Measurements from ENCODE around the gene FLOT1.

Gene FLOT1, protein sequence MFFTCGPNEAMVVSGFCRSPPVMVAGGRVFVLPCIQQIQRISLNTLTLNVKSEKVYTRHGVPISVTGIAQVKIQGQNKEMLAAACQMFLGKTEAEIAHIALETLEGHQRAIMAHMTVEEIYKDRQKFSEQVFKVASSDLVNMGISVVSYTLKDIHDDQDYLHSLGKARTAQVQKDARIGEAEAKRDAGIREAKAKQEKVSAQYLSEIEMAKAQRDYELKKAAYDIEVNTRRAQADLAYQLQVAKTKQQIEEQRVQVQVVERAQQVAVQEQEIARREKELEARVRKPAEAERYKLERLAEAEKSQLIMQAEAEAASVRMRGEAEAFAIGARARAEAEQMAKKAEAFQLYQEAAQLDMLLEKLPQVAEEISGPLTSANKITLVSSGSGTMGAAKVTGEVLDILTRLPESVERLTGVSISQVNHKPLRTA

GRCh38 chr6:30742316-30743098, at the start of gene FLOT1:
Gene FLOT1, minus strand, starts transcription at chr6:30742687. Its CDS starts 498 bp downstream, at chr6:30742189.
- DNase-seq: peak; percentile 63 to 72 (median 64)

- DNase-seq: no peak
Observed at GRCh38 chr6:30790724-30791383, 48.4 kb upstream of the FLOT1 start.

DNA sequence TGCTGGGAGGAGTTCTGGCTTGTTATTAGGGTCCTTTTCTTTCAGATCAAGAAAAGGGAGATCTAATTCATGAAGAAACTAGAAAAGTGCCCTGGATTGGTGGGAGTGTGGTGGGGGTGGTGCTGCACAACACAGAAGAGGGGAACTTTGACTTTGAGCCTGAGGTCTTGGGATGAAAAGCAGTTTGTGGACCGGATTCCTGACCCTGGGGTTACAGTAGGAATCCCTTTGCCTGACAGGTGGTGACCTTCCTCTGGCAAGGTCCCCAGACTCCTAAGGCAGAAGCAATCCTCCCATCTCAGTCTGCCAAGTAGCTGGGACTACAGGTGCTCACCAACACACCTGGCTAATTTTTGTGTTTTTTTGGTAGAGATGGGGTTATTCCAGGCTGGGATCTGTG, 47.1 kb upstream of the FLOT1 start:
- DNase-seq: no peak

GRCh38 chr6:30787954-30788353, 45.5 kb upstream of the FLOT1 start:
- no peak for DNase-seq

DNA sequence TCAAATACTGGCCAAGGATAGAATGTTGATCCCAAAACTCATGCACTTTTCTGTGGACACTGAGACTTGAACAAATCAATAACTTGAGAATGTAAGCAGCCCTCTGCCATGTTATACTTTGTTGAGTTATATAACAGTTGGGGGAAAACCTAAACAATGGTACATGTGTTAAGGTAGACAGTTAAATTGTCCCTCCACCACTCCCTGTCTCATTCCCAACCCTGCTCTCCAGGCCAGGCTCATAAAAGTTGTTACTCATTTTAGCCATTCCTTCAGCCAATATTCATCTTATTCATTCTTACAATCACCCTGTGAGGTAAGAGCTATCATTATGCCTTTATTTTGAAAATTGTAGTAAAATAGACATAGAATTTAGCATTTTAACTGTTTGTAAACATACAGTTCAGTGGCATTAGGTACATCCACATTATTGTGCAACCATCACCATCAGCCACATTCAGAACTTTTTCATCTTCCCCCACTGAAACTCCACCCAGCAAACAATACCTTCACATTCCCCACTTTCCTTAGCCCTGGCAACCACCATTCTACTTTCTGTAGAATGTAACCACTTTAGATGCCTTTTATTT, 40.0 kb upstream of the FLOT1 start:
- DNase-seq: no peak

GRCh38 chr6:30781743-30782424, 39.4 kb upstream of the FLOT1 start:
- DNase-seq: no peak

- DNase-seq: no peak
Observed at GRCh38 chr6:30781395-30781742, 38.9 kb upstream of the FLOT1 start.

- no peak for DNase-seq
Observed at GRCh38 chr6:30780642-30780920, 38.1 kb upstream of the FLOT1 start.

DNA sequence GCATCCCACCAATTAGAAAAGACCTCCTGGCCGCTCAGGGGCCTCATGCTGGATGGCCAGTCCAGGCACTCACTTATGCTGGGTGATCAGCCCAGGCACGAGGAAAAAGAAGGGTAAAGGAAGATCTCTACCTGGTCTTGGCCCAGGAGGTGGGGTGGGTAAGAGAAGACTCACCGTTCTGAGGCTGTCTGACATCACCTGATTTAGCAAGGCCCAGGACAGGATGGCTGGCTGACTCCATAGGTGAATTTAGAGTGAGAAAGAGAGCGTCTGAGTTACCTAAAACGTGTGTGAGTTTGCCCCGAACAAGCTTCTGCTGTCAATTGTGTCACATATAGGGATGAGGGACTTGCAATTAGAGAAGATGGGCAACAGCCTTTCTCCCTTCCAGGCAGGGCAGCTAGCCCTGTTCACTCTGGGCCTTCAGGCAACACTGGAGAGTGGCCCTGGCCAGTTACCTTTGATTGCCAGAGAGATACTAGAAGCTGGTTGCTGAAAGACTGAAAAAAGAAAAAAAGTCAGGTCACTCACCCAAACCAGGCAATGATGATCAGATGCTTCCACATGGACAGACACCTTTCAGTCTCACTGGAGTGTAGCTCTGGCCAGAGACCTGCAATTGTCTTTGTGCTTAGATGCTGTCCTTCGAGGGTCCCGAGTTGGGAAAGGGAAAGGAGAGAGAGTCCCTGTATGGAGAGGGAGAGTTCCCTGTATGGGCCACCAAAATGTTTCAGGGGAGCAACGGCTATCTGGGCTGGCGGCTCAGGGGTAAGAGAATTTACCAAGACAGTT, 37.6 kb upstream of the FLOT1 start:
- no peak for DNase-seq

DNA sequence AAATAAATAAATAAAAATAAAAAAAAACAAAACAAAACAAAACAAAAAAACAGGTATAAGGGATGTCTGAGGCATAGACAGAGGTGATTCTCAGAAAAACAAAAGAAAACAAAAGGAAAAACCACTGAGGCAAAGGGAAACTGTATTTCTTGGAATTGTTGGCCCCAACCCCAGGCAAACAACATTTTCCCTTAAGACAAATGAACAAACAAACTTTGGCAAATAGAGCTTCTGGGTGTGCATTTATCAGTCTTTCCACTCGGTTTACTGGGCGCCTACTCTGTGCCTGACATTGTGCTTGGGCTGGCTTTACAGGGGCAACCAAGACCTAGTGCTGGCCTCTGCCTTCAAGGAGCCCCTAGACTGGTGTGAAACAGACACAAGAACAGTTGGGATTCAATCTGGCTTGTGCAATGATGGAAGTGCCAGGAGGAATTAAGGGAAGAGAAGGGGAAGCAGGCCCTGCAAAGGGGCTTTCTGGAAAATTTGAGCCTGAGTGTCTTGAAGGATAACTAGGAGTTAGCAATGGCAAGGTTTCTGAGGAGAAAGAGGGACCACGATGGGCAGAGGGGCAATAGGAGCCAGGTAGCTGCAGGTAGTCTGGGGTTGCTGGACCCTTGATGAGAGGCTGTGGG, 35.6 kb upstream of the FLOT1 start:
- DNase-seq: no peak

GRCh38 chr6:30777155-30777485, 34.6 kb upstream of the FLOT1 start:
- DNase-seq: no peak

DNA sequence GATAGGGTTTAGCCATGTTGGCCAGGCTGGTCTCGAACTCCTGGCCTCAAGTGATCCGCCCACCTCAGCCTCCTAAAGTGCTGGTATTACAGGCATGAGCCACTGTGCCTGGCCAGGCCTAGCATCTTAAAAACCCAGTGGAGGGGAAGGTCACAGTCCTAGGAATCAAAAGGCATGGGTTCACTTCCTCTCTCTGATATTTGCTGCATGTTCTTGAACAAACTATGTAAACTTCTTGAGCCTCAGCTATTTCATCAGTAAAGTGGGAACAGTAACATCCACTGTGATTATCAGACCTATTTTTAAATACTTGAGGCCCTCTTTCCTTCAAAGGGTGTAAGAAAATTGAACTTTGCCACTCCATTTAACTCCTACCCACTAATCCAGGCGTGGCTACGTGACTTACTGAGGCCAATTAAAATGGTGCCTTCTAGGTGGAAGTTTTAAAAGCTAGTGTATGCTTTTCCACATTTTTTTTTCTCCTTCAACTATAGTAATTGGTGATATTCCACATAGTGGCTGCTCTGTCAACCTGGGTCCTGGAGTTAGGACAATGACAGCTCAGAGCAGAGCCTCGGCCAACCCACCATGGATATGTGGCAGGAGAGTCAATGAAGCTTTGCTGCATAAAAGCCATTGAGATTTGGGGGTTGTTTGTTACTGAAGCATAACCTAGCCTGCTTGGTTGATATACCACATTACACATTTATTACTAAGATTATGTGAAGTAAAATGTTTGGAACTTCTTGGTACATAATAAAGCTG, 34.1 kb upstream of the FLOT1 start:
- DNase-seq: no peak

GRCh38 chr6:30775104-30775503, 32.6 kb upstream of the FLOT1 start:
- DNase-seq: no peak

DNA sequence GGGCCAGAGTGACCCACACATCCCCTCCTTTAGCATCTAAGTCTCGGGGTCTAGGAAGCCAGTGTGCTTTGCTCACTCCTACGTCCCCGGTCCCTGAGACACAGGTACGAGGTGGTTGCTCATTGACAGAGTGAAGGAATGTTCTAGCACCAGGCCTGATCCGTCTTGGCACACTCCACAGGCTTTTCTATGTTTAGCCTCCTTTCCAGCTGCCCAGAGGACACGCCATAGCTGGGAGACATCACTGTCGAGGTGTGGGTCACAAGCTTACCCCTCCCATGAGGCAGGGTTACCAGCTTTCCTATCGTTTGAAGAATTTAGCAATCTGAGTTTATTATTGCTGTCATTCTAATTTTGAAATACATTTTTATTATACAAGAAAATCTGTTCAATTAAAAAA, 32.2 kb upstream of the FLOT1 start:
- DNase-seq: no peak

GRCh38 chr6:30770592-30770991, 28.1 kb upstream of the FLOT1 start:
- DNase-seq: no peak

DNA sequence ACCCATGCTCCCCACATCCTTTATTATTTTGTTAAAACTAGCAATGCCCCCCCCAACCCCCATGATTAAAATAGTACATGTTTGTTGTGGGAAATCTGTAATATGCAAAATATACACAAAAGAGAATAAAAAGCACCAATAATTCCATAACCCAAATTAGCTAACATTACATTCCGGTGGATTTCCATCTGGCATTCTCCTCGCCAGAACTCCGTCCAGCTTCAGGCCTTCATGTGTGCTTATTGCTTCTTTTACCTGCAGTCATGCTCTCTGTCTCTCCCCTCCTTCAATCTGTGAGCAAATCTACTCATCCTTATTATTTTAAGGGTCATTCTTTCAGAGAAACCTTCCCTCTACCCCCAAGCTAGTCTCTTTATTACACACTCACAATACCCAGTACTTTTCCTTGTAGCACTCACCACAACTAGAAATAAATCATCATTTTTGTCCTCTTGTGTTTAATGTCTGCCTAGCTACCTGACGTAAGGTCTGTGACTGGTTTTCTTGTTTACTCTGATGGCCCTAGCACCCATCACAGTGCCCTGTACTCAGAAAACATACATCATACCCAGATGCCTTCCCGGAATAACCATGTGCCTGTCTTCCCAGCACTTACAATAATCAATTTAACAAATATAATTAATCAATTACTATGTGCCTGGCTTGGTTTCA, 27.5 kb upstream of the FLOT1 start:
- no peak for DNase-seq

- DNase-seq: peak; percentile 35 to 52 (median 40)
Observed at GRCh38 chr6:30769088-30769852, 26.8 kb upstream of the FLOT1 start.

- DNase-seq: no peak
Observed at GRCh38 chr6:30768634-30769087, 26.2 kb upstream of the FLOT1 start.

- no peak for DNase-seq
Observed at GRCh38 chr6:30767944-30768301, 25.4 kb upstream of the FLOT1 start.
